OCI-LY1 (cell line): Measurements from ENCODE around the gene LRP2.

Experiments used
- H2AFZ ChIP-seq: fragments of 200-600 bp; sonication (generic), shearing (Covaris generic); 2 replicates; pipeline ENCODE4 v1.6.0; 2014; ENCODE audit warnings: antibody characterized with exemption, mild to moderate bottlenecking, low read length
- H3F3A ChIP-seq: fragments of 200-600 bp; sonication (generic), shearing (Covaris generic); 2 replicates; pipeline ENCODE4 v1.6.0; 2014; ENCODE audit warnings: mild to moderate bottlenecking, antibody characterized with exemption, low read length, moderate library complexity; ENCODE audit not compliant: insufficient read depth
- H3K27ac ChIP-seq: fragments of 200-600 bp; sonication (generic); 2 replicates; pipeline ENCODE4 v1.5.1; 2014; ENCODE audit warnings: low read length, mixed run types, mild to moderate bottlenecking, low read depth; ENCODE audit not compliant: poor library complexity, severe bottlenecking
- H3K27me3 ChIP-seq: fragments of 200-600 bp; sonication (generic); 2 replicates; pipeline ENCODE4 v1.6.0; 2014; ENCODE audit warnings: antibody characterized with exemption, mild to moderate bottlenecking, low read length, moderate library complexity; ENCODE audit not compliant: insufficient read depth
- H3K36me3 ChIP-seq: fragments of 200-600 bp; sonication (generic); 2 replicates; pipeline ENCODE4 v1.6.1; 2014; ENCODE audit warnings: mild to moderate bottlenecking, antibody characterized with exemption, low read length, moderate library complexity, mixed read lengths; ENCODE audit not compliant: insufficient read depth
- H3K4me1 ChIP-seq: fragments of 200-600 bp; sonication (generic); 2 replicates; pipeline ENCODE4 v1.5.1; 2014; ENCODE audit warnings: mild to moderate bottlenecking, low read length, moderate library complexity; ENCODE audit not compliant: insufficient read depth, severe bottlenecking
- H3K4me2 ChIP-seq: fragments of 200-600 bp; sonication (generic), shearing (Covaris generic); 2 replicates; pipeline ENCODE4 v1.6.1; 2014; ENCODE audit warnings: low read length
- H3K4me3 ChIP-seq: fragments of 200-600 bp; sonication (generic); 2 replicates; pipeline ENCODE4 v1.5.1; 2014; ENCODE audit warnings: low read length, low read depth, mild to moderate bottlenecking, mixed read lengths; ENCODE audit not compliant: poor library complexity, severe bottlenecking
- H3K79me2 ChIP-seq: fragments of 200-600 bp; shearing (Covaris generic); 2 replicates; pipeline ENCODE4 v1.6.1; 2016; ENCODE audit warnings: mixed run types, low read length, mixed read lengths; ENCODE audit not compliant: insufficient read depth
- H3K9ac ChIP-seq: fragments of 200-600 bp; sonication (generic), shearing (Covaris generic); 2 replicates; pipeline ENCODE4 v1.6.1; 2014; ENCODE audit warnings: mild to moderate bottlenecking, low read length, mixed read lengths
- H3K9me2 ChIP-seq: fragments of 200-600 bp; sonication (generic), shearing (Covaris generic); 2 replicates; pipeline ENCODE4 v1.6.1; 2014; ENCODE audit warnings: low read depth, mild to moderate bottlenecking, low read length, mixed read lengths
- H3K9me3 ChIP-seq: fragments of 200-600 bp; shearing (Covaris generic); 2 replicates; pipeline ENCODE4 v1.6.1; 2014; ENCODE audit warnings: low read length, mixed read lengths
- H4K20me1 ChIP-seq: fragments of 200-600 bp; sonication (generic), shearing (Covaris generic); 2 replicates; pipeline ENCODE4 v1.6.0; 2016; ENCODE audit warnings: mild to moderate bottlenecking, low read length; ENCODE audit not compliant: insufficient read depth
- CTCF ChIP-seq: fragments of 200-600 bp; sonication (generic), shearing (Covaris generic); IDR thresholded peaks from 2 replicates; pipeline ENCODE4 v1.5.1; 2017; ENCODE audit warnings: mild to moderate bottlenecking, antibody characterized with exemption, low read length, moderate library complexity, mixed read lengths
- EZH2 ChIP-seq: fragments of 200-600 bp; sonication (generic), shearing (Covaris generic); IDR thresholded peaks from 2 replicates; pipeline ENCODE4 v1.8.0; 2017; ENCODE audit warnings: borderline replicate concordance, mixed run types, mild to moderate bottlenecking, antibody characterized with exemption, low read length, moderate library complexity, mixed read lengths

The LRP2 gene

GRCh38 chr2:169110916-169111315 lies 251.4 kb downstream of the LRP2 start:
- H3K4me3 ChIP-seq = no peak overlapping the region
- no peaks in the 10 kb centered on the region for H4K20me1 ChIP-seq
- TF ChIP-seq EZH2 (no peak), CTCF (no peak)
- H3K4me1 ChIP-seq = no peaks in the 10 kb centered on the region
- H3K9me3 ChIP-seq = no peaks in the 10 kb centered on the region
- H2AFZ ChIP-seq = no peak overlapping the region
- no peaks in the 10 kb centered on the region for H3K36me3 ChIP-seq
- no peaks in the 10 kb centered on the region for H3K27me3 ChIP-seq
- H3K9me2 ChIP-seq = no peaks in the 10 kb centered on the region
- no peaks in the 10 kb centered on the region for H3K79me2 ChIP-seq
- no peak overlapping the region for H3K27ac ChIP-seq
- H3F3A ChIP-seq = no peaks in the 10 kb centered on the region
- H3K4me2 ChIP-seq = no peak overlapping the region
- no peak overlapping the region for H3K9ac ChIP-seq

GRCh38 chr2:169110419-169110818 lies 251.9 kb downstream of the LRP2 start:
- Histone ChIP-seq H3K27me3 (no peaks in the 10 kb centered on the region), H3K27ac (no peak overlapping the region), H3K36me3 (no peaks in the 10 kb centered on the region), H4K20me1 (no peaks in the 10 kb centered on the region), H3K9ac (no peak overlapping the region), H3K79me2 (no peaks in the 10 kb centered on the region), H3K9me3 (no peaks in the 10 kb centered on the region), H3K4me1 (no peaks in the 10 kb centered on the region), H3K4me3 (no peak overlapping the region), H2AFZ (no peak overlapping the region), H3K4me2 (no peak overlapping the region), H3K9me2 (no peaks in the 10 kb centered on the region), H3F3A (no peaks in the 10 kb centered on the region)
- TF ChIP-seq EZH2 = no peak
- no peak for TF ChIP-seq CTCF

- no peaks in the 10 kb centered on the region for H4K20me1 ChIP-seq
- no peaks in the 10 kb centered on the region for H3K9me3 ChIP-seq
- H3K27me3 ChIP-seq = no peaks in the 10 kb centered on the region
- H3K4me1 ChIP-seq = no peaks in the 10 kb centered on the region
- no peak overlapping the region for H3K27ac ChIP-seq
- TF ChIP-seq CTCF (peak; percentile 92), EZH2 (no peak)
- no peak overlapping the region for H3K9ac ChIP-seq
- H2AFZ ChIP-seq = no peak overlapping the region
- no peaks in the 10 kb centered on the region for H3K9me2 ChIP-seq
- no peak overlapping the region for H3K4me3 ChIP-seq
- H3K4me2 ChIP-seq = no peak overlapping the region
- H3K36me3 ChIP-seq = no peaks in the 10 kb centered on the region
- H3K79me2 ChIP-seq = no peaks in the 10 kb centered on the region
- H3F3A ChIP-seq = no peaks in the 10 kb centered on the region
Observed at GRCh38 chr2:169109502-169110409, 252.6 kb downstream of the LRP2 start.
